IMR-90 (cell line): Measurements from ENCODE around the gene TXNDC5. TPM values are rescaled to one million over a fixed set of nuclear protein-coding genes. Genes with fewer than 3 reads are reported as not detected.

Experiments
- ATAC-seq: fragments of 200-7000 bp; cut with Tn5 transposase; 2 replicates; pipeline ENCODE4 v1.9.1; 2020; ENCODE audit warnings: low read depth, mild to moderate bottlenecking, moderate library complexity
- BruUV-seq: library from RNA; stranded (reverse); fragments of 400-500 nt; replicated peaks from 2 replicates; lab custom pipeline; 2021; lab: Mats Ljungman, UMichigan
- CTCF ChIA-PET: fragments of 300-600 bp; formaldehyde crosslinking; extraction: SDS; loops from one replicate; lab custom pipeline; 2021; ENCODE audit warnings: antibody characterized with exemption; lab: Yijun Ruan, JAX
- POLR2A ChIA-PET: fragments of 300-600 bp; sonication (Branson Sonifier 250); formaldehyde crosslinking; loops from one replicate; lab custom pipeline; 2022; ENCODE audit warnings: antibody characterized with exemption; ENCODE audit not compliant: unreplicated experiment; lab: Charles Lee
- DNase-seq: peaks from one replicate; pipeline ENCODE4 v3.0.0; 2013
- H2AFZ ChIP-seq: replicated peaks from 2 replicates; pipeline ENCODE3; 2013; ENCODE audit warnings: low read length, mild to moderate bottlenecking; ENCODE audit not compliant: poor library complexity
- H2AK5ac ChIP-seq: 2 replicates; pipeline ENCODE4 v1.6.1; 2013; ENCODE audit warnings: low read depth, low read length, inconsistent platforms
- H2AK9ac ChIP-seq: replicated peaks from 2 replicates; pipeline ENCODE3; 2013; ENCODE audit warnings: mild to moderate bottlenecking, low read depth, low read length, moderate library complexity; ENCODE audit not compliant: poor library complexity
- H2BK120ac ChIP-seq: 2 replicates; pipeline ENCODE4 v1.6.1; 2013; ENCODE audit warnings: low read depth, low read length, inconsistent platforms
- H2BK15ac ChIP-seq: 3 replicates; pipeline ENCODE4 v1.6.1; 2013; ENCODE audit warnings: low read depth, low read length, inconsistent platforms
- H2BK20ac ChIP-seq: 2 replicates; pipeline ENCODE4 v1.6.1; 2013; ENCODE audit warnings: low read depth, mild to moderate bottlenecking, inconsistent platforms, low read length, moderate library complexity
- H2BK5ac ChIP-seq: 2 replicates; pipeline ENCODE4 v1.6.1; 2013; ENCODE audit warnings: mild to moderate bottlenecking, low read depth, low read length, inconsistent platforms; ENCODE audit not compliant: poor library complexity, severe bottlenecking
- H3K14ac ChIP-seq: replicated peaks from 2 replicates; pipeline ENCODE4 v1.6.1; 2013; ENCODE audit warnings: low read depth, low read length, inconsistent platforms
- H3K18ac ChIP-seq: 2 replicates; pipeline ENCODE4 v1.6.1; 2013; ENCODE audit warnings: low read depth, low read length, control low read depth
- H3K23ac ChIP-seq: 2 replicates; pipeline ENCODE4 v1.6.1; 2013; ENCODE audit warnings: low read depth, low read length, inconsistent platforms
- H3K27ac ChIP-seq: 2 replicates; pipeline ENCODE4 v1.5.1; 2013; ENCODE audit warnings: mild to moderate bottlenecking, control low read depth, low read length; ENCODE audit not compliant: insufficient read depth
- H3K27me3 ChIP-seq: 2 replicates; pipeline ENCODE4 v1.6.1; 2013; ENCODE audit warnings: low read length; ENCODE audit not compliant: control insufficient read depth, insufficient read depth
- H3K36me3 ChIP-seq: 2 replicates; pipeline ENCODE4 v1.6.1; 2013; ENCODE audit warnings: low read length, mixed read lengths; ENCODE audit not compliant: control insufficient read depth, insufficient read depth
- H3K4ac ChIP-seq: 2 replicates; pipeline ENCODE4 v1.6.1; 2013; ENCODE audit warnings: low read depth, low read length, inconsistent platforms
- H3K4me1 ChIP-seq: 2 replicates; pipeline ENCODE4 v1.6.1; 2013; ENCODE audit warnings: low read length, mixed read lengths; ENCODE audit not compliant: control insufficient read depth, insufficient read depth
- H3K4me2 ChIP-seq: 2 replicates; pipeline ENCODE4 v1.6.1; 2013; ENCODE audit warnings: low read depth, mild to moderate bottlenecking, control low read depth, low read length, moderate library complexity
- H3K4me3 ChIP-seq: 2 replicates; pipeline ENCODE4 v1.5.1; 2013; ENCODE audit warnings: low read depth, mild to moderate bottlenecking, control low read depth, low read length, moderate library complexity; ENCODE audit not compliant: insufficient read depth
- H3K56ac ChIP-seq: 2 replicates; pipeline ENCODE4 v1.6.1; 2013; ENCODE audit warnings: low read length, inconsistent platforms; ENCODE audit not compliant: insufficient read depth; ENCODE audit errors: extremely low read depth
- H3K79me1 ChIP-seq, 2 experiments: 2 replicates each; pipeline ENCODE4 v1.6.1; 2013; ENCODE audit warnings: low read length in 2 of 2, inconsistent platforms in 1 of 2, low read depth in 1 of 2
- H3K9ac ChIP-seq: 2 replicates; pipeline ENCODE4 v1.6.1; 2013; ENCODE audit warnings: low read depth, low read length, control low read depth
- H3K9me1 ChIP-seq: 2 replicates; pipeline ENCODE4 v1.6.1; 2013; ENCODE audit warnings: low read length, inconsistent platforms; ENCODE audit not compliant: insufficient read depth
- H3K9me3 ChIP-seq: 2 replicates; pipeline ENCODE4 v1.6.1; 2013; ENCODE audit warnings: low read length; ENCODE audit not compliant: control insufficient read depth, insufficient read depth
- H4K20me1 ChIP-seq: 2 replicates; pipeline ENCODE4 v1.6.1; 2013; ENCODE audit warnings: low read length, inconsistent platforms; ENCODE audit not compliant: insufficient read depth
- H4K5ac ChIP-seq: 2 replicates; pipeline ENCODE4 v1.6.1; 2013; ENCODE audit warnings: mild to moderate bottlenecking, low read depth, low read length, control low read depth
- H4K8ac ChIP-seq, 2 experiments: 2 replicates each; pipeline ENCODE4 v1.6.1; 2013; ENCODE audit warnings: low read depth in 2 of 2, low read length in 2 of 2, control low read depth in 1 of 2, inconsistent platforms in 1 of 2
- H4K91ac ChIP-seq: 2 replicates; pipeline ENCODE4 v1.6.1; 2013; ENCODE audit warnings: low read depth, low read length, inconsistent platforms; ENCODE audit not compliant: insufficient read depth
- BHLHE40 ChIP-seq: fragments of 150-350 bp; IDR thresholded peaks from 2 replicates; pipeline ENCODE4 v1.6.1; 2016; ENCODE audit warnings: mild to moderate bottlenecking, low read depth, low read length
- CEBPB ChIP-seq: IDR thresholded peaks from 2 replicates; pipeline ENCODE4 v1.6.1; 2012; ENCODE audit warnings: low read depth, low read length, improper control_type of control experiment
- CHD1 ChIP-seq: IDR thresholded peaks from 2 replicates; pipeline ENCODE4 v1.6.1; 2012; ENCODE audit warnings: low read depth, low read length, improper control_type of control experiment
- CTCF ChIP-seq: conservative IDR thresholded peaks from 2 replicates; pipeline ENCODE4 v1.5.1; 2012; ENCODE audit warnings: mild to moderate bottlenecking, low read depth, low read length, improper control_type of control experiment
- ELK1 ChIP-seq: fragments of 150-350 bp; IDR thresholded peaks from 2 replicates; pipeline ENCODE4 v1.6.1; 2016; ENCODE audit warnings: low read depth, mild to moderate bottlenecking, low read length, moderate library complexity, borderline replicate concordance
- MAZ ChIP-seq: IDR thresholded peaks from 2 replicates; pipeline ENCODE4 v1.6.1; 2012; ENCODE audit warnings: low read depth, mild to moderate bottlenecking, low read length, improper control_type of control experiment, moderate library complexity, borderline replicate concordance
- POLR2A ChIP-seq: IDR thresholded peaks from 2 replicates; pipeline ENCODE4 v1.6.1; 2012; ENCODE audit warnings: mild to moderate bottlenecking, low read depth, low read length
- RAD21 ChIP-seq: IDR thresholded peaks from 2 replicates; pipeline ENCODE4 v1.6.1; 2012; ENCODE audit warnings: low read length, improper control_type of control experiment
- SMC3 ChIP-seq: fragments of 150-350 bp; IDR thresholded peaks from 2 replicates; pipeline ENCODE4 v1.6.1; 2016; ENCODE audit warnings: low read depth, mild to moderate bottlenecking, antibody characterized with exemption, low read length, moderate library complexity
- WGBS, 2 experiments: methylation state at CpG; one replicate each; pipeline versions ENCODE4 v1.1.5 to v1.1.7; 2013; ENCODE audit warnings: missing lambda C conversion rate in 2 of 2; ENCODE audit not compliant: insufficient read length in 1 of 2; ENCODE audit errors: extremely low coverage in 2 of 2; 5-methylcytosine and 5-hydroxymethylcytosine counted together
- dilution Hi-C: fragments of 300-500 bp; cut with HindIII; formaldehyde crosslinking; loops from one replicate; pipeline ENCODE4 v1.14.3; 2018; ENCODE audit warnings: low sequenced_read_pairs; ENCODE audit not compliant: unreplicated experiment
- in situ Hi-C: fragments of 300-500 bp; cut with MboI; formaldehyde crosslinking; loops from 3 replicates; pipeline ENCODE4 v1.14.3; 2019; ENCODE audit warnings: low sequenced_read_pairs, inconsistent platforms, mixed read lengths
- intact Hi-C: fragments of 100-400 bp; cut with micrococcal nuclease; formaldehyde crosslinking; loops from 2 replicates; pipeline ENCODE4 v1.10.0; 2022
- polyA plus RNA-seq, 3 experiments: library from polyadenylated mRNA; depleted of rRNA; stranded (reverse); fragments of >200 nt; gene quantifications; 2 replicates each; pipeline ENCODE4 v1.2.3, GENCODE V29; 2012; ENCODE audit warnings: low replicate concordance in 1 of 3
- total RNA-seq: library from RNA; depleted of rRNA; stranded (reverse); fragments of >200 nt; gene quantifications from 2 replicates; pipeline ENCODE4 v1.2.3, GENCODE V29; 2012
- TF ChIP-seq, protein P1 (sequence below): fragments of 150-350 bp; IDR thresholded peaks from 2 replicates; pipeline ENCODE4 v1.6.1; 2017; ENCODE audit warnings: mild to moderate bottlenecking, antibody characterized with exemption, low read length, low read depth

The TXNDC5 gene
- total and polyA plus RNA-seq, 2 of the 4 experiments (the other 2 are of a cell fraction) = 274 to 439 TPM

DNA sequence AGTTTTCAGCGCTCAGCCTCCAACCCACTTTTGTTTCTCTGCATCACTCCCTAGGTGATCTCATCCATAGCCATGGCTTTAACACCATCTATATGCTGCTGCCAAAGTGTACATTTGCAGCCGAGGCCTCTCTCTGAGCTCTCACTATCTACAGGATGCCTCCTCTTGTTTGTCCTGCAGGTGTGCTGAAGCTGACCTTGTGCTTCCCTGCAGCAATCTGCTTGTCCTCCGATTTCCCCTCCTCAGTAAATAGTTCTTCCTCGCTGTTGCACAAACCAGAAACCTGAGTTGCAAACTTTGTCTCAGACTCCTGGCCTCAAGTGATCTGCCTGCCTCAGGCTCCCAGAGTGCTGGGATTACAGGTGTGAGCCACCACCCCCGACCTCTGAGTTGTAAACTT lies 3.7 kb upstream of the TXNDC5 start:
- Histone ChIP-seq H4K20me1 (peaks cover 6% of the 10 kb centered on the region), H3K56ac (no peak overlapping the region), H3K4me3 (no peak overlapping the region), H4K5ac (no peak overlapping the region), H2BK120ac (no peak overlapping the region), H2BK5ac (no peak overlapping the region), H3K79me1 (peaks cover 0 to 6% of the 10 kb centered on the region in 2 experiments; a peak in 2 of 4 replicates), H2BK20ac (no peak overlapping the region), H3K27ac (no peak overlapping the region), H2AFZ (peak overlapping the region; percentile 33), H2BK15ac (no peak overlapping the region), H4K91ac (no peak overlapping the region), H4K8ac (no peak overlapping the region), H3K4me2 (no peak overlapping the region), H3K9ac (no peak overlapping the region), H3K27me3 (peaks cover 29% of the 10 kb centered on the region), H2AK9ac (no peak overlapping the region), H3K9me1 (no peaks in the 10 kb centered on the region), H3K14ac (no peak overlapping the region), H3K36me3 (no peaks in the 10 kb centered on the region), H2AK5ac (no peak overlapping the region), H3K4ac (no peak overlapping the region), H3K9me3 (no peaks in the 10 kb centered on the region), H3K23ac (no peak overlapping the region), H3K18ac (no peak overlapping the region), H3K4me1 (peaks cover under 1% of the 10 kb centered on the region; the same call in 1 of the 2 replicates)
- intact Hi-C loops (loop anchor here (5.0 kb wide), 1 partner anchor 63 kb away; no protein-coding TSS in a partner anchor), dilution Hi-C loops (no loop called here), in situ Hi-C loops (no loop called here)
- no TSS peak for BruUV-seq
- no peak for TF ChIP-seq RAD21
- TF ChIP-seq CTCF = no peak
- TF ChIP-seq ELK1 = no peak
- TF ChIP-seq BHLHE40 = no peak
- TF ChIP-seq POLR2A = no peak
- TF ChIP-seq, protein P1, sequence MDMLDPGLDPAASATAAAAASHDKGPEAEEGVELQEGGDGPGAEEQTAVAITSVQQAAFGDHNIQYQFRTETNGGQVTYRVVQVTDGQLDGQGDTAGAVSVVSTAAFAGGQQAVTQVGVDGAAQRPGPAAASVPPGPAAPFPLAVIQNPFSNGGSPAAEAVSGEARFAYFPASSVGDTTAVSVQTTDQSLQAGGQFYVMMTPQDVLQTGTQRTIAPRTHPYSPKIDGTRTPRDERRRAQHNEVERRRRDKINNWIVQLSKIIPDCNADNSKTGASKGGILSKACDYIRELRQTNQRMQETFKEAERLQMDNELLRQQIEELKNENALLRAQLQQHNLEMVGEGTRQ = no peak
- no peak for TF ChIP-seq MAZ
- no peak for TF ChIP-seq CEBPB
- TF ChIP-seq CHD1 = no peak
- no peak for TF ChIP-seq SMC3
- no peak for DNase-seq
- ATAC-seq = no peak
- 50% methylated on average over 2 of the region's 5 CpGs; no CpG with 5 or more reads in 1 of the 2 experiments for WGBS, 2 experiments
- ChIA-PET CTCF (interaction anchor here (0.6 kb wide), 1 partner anchor 28 kb away, joined by 4 read pairs; no protein-coding TSS in a partner anchor), POLR2A (no interaction called here)
